ENCODE data around the gene SYCP3.

The SYCP3 gene

DNA sequence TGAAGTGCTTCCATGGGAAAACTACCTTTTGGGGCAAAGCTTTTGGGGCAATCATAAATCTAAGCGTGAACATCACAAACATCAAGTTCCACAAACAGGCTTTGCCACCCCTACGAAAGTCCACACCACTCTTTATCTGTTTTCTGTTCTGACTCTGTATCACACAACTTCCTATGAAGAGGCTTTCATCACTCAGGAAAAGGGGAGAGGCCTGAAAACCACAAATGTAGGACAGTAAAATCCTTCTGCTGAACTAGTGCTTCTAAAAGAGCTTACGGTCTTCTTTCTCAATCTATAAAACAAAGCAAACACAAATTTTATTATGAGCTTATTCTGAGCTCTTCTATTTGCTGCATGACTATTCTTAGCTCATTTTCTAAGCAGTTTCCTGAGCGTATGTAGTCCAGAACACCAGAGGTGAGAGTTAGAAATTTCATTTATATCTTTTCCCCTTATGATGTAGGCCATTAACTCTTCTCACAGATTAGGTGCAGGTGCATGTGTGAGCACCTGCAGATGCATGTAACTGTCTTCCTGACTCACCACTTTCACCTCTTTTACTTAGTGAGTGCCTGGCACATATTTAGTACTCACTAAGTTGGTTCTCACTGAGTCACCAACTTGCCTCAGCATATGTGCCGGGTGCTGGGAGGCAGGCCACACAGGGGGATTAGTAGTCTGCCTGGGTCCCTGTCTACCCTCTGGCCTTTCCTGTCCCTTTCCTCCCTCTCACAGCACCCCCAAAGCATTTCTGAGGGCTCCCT lies 32.9 kb upstream of the SYCP3 start:
- Histone ChIP-seq H3K79me2 (ENCODE audit: insufficient read depth, low read length) (no peaks in the 10 kb centered on the region), H4K20me1 (ENCODE audit: insufficient read depth, low read length) (peaks cover 3% of the 10 kb centered on the region; the same call in 1 of the 2 replicates), H3K4me3 (ENCODE audit: low read depth in 1 of 2, low read length in 2 of 2) (no peak overlapping the region), H3K9me3 (ENCODE audit: insufficient read depth, low read length, severe bottlenecking) (no peaks in the 10 kb centered on the region), H3K36me3 (ENCODE audit: insufficient read depth, low read length) (peaks cover 60% of the 10 kb centered on the region), H3K4me2 (ENCODE audit: insufficient read depth, low read length) (no peak overlapping the region), H3K27me3 (ENCODE audit: insufficient read depth, low read length, poor library complexity) (no peaks in the 10 kb centered on the region), H3K4me1 (ENCODE audit: insufficient read depth, low read length) (peaks cover 50% of the 10 kb centered on the region), H3K27ac (ENCODE audit: low read length) (no peak overlapping the region), H2AFZ (ENCODE audit: low read depth, low read length) (no peak overlapping the region), H3K9ac (ENCODE audit: low read depth, low read length) (no peak overlapping the region)
- no peak for TF ChIP-seq EZH2 (IDR thresholded peaks at IDR 0.05; ENCODE audit: borderline replicate concordance, low read depth, low read length, severe bottlenecking)
- TF ChIP-seq, protein P1, sequence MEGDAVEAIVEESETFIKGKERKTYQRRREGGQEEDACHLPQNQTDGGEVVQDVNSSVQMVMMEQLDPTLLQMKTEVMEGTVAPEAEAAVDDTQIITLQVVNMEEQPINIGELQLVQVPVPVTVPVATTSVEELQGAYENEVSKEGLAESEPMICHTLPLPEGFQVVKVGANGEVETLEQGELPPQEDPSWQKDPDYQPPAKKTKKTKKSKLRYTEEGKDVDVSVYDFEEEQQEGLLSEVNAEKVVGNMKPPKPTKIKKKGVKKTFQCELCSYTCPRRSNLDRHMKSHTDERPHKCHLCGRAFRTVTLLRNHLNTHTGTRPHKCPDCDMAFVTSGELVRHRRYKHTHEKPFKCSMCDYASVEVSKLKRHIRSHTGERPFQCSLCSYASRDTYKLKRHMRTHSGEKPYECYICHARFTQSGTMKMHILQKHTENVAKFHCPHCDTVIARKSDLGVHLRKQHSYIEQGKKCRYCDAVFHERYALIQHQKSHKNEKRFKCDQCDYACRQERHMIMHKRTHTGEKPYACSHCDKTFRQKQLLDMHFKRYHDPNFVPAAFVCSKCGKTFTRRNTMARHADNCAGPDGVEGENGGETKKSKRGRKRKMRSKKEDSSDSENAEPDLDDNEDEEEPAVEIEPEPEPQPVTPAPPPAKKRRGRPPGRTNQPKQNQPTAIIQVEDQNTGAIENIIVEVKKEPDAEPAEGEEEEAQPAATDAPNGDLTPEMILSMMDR (IDR thresholded peaks at IDR 0.05; ENCODE audit: borderline replicate concordance, extremely low read depth, low read length, poor library complexity, severe bottlenecking) = no peak
- DNase-seq (no peak), ATAC-seq (ENCODE audit: insufficient read depth, low read depth) (peak; percentile 28; the same call in 1 of the 3 replicates)

DNA sequence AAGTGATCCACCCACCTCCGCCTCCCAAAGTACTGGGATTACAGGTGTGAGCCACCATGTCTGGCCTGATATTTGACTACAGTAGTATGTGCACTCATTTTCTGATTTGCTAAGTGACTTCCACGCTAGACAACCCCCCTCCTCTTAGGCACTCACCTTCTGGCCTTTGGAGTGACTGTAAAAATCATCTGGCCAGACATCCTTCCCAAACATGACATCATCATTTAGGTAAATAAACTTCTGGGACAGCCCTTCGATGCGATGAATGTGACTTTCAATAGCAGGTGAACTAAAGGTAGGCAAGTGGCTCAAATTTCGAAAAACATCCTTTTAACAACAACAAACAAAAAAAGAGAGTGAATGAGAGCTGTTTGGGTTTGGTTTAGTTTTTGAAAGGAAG lies 30.6 kb upstream of the SYCP3 start:
- Histone ChIP-seq H3K36me3 (ENCODE audit: insufficient read depth, low read length) (peaks cover 72% of the 10 kb centered on the region), H4K20me1 (ENCODE audit: insufficient read depth, low read length) (peaks cover 3% of the 10 kb centered on the region; the same call in 1 of the 2 replicates), H3K79me2 (ENCODE audit: insufficient read depth, low read length) (no peaks in the 10 kb centered on the region), H3K27me3 (ENCODE audit: insufficient read depth, low read length, poor library complexity) (no peaks in the 10 kb centered on the region), H2AFZ (ENCODE audit: low read depth, low read length) (no peak overlapping the region), H3K4me3 (ENCODE audit: low read depth in 1 of 2, low read length in 2 of 2) (no peak overlapping the region), H3K9ac (ENCODE audit: low read depth, low read length) (no peak overlapping the region), H3K4me1 (ENCODE audit: insufficient read depth, low read length) (peaks cover 27% of the 10 kb centered on the region), H3K4me2 (ENCODE audit: insufficient read depth, low read length) (no peak overlapping the region), H3K9me3 (ENCODE audit: insufficient read depth, low read length, severe bottlenecking) (no peaks in the 10 kb centered on the region), H3K27ac (ENCODE audit: low read length) (no peak overlapping the region)
- TF ChIP-seq, protein P1 (IDR thresholded peaks at IDR 0.05; ENCODE audit: borderline replicate concordance, extremely low read depth, low read length, poor library complexity, severe bottlenecking) = no peak
- TF ChIP-seq EZH2 (IDR thresholded peaks at IDR 0.05; ENCODE audit: borderline replicate concordance, low read depth, low read length, severe bottlenecking) = no peak
- DNase-seq (no peak), ATAC-seq (ENCODE audit: insufficient read depth, low read depth) (no peak)

DNA sequence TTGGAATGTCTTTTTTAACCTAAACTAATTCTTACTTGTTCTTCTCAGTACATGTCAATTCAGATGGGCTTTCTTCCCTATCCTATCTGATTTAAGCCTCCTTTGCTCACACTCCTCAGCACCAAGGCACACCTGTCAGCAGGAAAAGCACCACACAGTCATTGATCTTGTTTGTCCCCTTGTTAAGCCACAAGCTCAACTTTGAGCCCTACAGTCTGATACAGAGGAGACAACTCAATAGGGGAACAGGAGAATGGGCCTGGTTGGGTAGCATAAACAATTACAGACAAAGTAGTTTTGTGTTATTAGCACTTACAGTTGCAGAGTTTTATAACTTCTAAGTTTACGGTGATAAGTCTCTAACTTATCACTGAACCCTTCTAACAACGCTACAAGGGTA lies 29.5 kb upstream of the SYCP3 start:
- no peak for ATAC-seq (ENCODE audit: insufficient read depth, low read depth)
- H3K4me2 ChIP-seq (ENCODE audit: insufficient read depth, low read length) = no peak overlapping the region

More for the DNA sequence above, 29.5 kb upstream of the SYCP3 start:
- no peaks in the 10 kb centered on the region for H3K79me2 ChIP-seq (ENCODE audit: insufficient read depth, low read length)
- H4K20me1 ChIP-seq (ENCODE audit: insufficient read depth, low read length) = peaks cover 3% of the 10 kb centered on the region; the same call in 1 of the 2 replicates
- H2AFZ ChIP-seq (ENCODE audit: low read depth, low read length) = no peak overlapping the region
- peaks cover 16% of the 10 kb centered on the region for H3K4me1 ChIP-seq (ENCODE audit: insufficient read depth, low read length)
- TF ChIP-seq EZH2 (IDR thresholded peaks at IDR 0.05; ENCODE audit: borderline replicate concordance, low read depth, low read length, severe bottlenecking) = no peak
- TF ChIP-seq, protein P1 (IDR thresholded peaks at IDR 0.05; ENCODE audit: borderline replicate concordance, extremely low read depth, low read length, poor library complexity, severe bottlenecking) = no peak
- DNase-seq = no peak
- no peaks in the 10 kb centered on the region for H3K9me3 ChIP-seq (ENCODE audit: insufficient read depth, low read length, severe bottlenecking)
- no peak overlapping the region for H3K9ac ChIP-seq (ENCODE audit: low read depth, low read length)
- H3K27ac ChIP-seq (ENCODE audit: low read length) = no peak overlapping the region
- no peak overlapping the region for H3K4me3 ChIP-seq (ENCODE audit: low read depth in 1 of 2, low read length in 2 of 2)
- H3K27me3 ChIP-seq (ENCODE audit: insufficient read depth, low read length, poor library complexity) = no peaks in the 10 kb centered on the region
- peaks cover 80% of the 10 kb centered on the region for H3K36me3 ChIP-seq (ENCODE audit: insufficient read depth, low read length)

Data from DND-41 (cell line).